BE2C (cell line): ENCODE data around the gene GPR39.

ENCODE experiments used
- DNase-seq: peaks from one replicate; pipeline ENCODE4 v3.0.0-alpha.2; 2020
- H3K27me3 ChIP-seq: fragments of 250-450 bp; sonication (Bioruptor Pico); 2 replicates; pipeline ENCODE4 v1.5.1; 2020; ENCODE audit warnings: mild to moderate bottlenecking
- H3K36me3 ChIP-seq: fragments of 250-450 bp; sonication (Bioruptor Pico); 2 replicates; pipeline ENCODE4 v1.5.1; 2020; ENCODE audit warnings: mild to moderate bottlenecking
- H3K4me1 ChIP-seq: fragments of 250-450 bp; sonication (Bioruptor Pico); 2 replicates; pipeline ENCODE4 v1.5.1; 2020
- H3K4me3 ChIP-seq: 2 replicates; pipeline ENCODE4 v1.5.1; 2011; ENCODE audit warnings: low read depth, low read length
- H3K9me3 ChIP-seq: fragments of 250-450 bp; sonication (Bioruptor Pico); 2 replicates; pipeline ENCODE4 v1.5.1; 2020
- TF ChIP-seq, protein P1 (sequence below): IDR thresholded peaks from 2 replicates; pipeline ENCODE4 v1.5.1; 2012; ENCODE audit warnings: mild to moderate bottlenecking, low read depth, low read length

Gene GPR39

DNA sequence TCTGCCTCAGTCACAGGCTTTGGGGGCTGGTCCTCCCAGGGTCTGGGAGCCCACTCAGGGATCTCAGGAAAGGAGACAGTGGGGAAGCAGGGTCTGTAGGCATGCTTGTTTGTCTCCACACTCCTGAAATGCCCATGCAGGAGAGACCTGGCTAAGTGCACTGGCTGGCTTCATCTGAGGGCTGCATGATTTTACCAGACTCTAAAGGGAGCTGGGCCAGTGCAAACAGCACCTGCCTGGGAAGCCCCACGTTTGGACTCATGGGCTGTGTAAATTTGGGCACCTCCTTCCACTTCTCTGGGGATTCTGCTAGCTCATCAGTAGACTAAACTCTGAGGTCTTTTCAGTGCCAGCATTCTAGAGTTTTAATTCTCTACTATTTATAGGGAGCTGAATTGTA, 219.7 kb downstream of the GPR39 start:
- H3K36me3 ChIP-seq = no peaks in the 10 kb centered on the region
- H3K4me3 ChIP-seq = no peak overlapping the region
- TF ChIP-seq, protein P1, sequence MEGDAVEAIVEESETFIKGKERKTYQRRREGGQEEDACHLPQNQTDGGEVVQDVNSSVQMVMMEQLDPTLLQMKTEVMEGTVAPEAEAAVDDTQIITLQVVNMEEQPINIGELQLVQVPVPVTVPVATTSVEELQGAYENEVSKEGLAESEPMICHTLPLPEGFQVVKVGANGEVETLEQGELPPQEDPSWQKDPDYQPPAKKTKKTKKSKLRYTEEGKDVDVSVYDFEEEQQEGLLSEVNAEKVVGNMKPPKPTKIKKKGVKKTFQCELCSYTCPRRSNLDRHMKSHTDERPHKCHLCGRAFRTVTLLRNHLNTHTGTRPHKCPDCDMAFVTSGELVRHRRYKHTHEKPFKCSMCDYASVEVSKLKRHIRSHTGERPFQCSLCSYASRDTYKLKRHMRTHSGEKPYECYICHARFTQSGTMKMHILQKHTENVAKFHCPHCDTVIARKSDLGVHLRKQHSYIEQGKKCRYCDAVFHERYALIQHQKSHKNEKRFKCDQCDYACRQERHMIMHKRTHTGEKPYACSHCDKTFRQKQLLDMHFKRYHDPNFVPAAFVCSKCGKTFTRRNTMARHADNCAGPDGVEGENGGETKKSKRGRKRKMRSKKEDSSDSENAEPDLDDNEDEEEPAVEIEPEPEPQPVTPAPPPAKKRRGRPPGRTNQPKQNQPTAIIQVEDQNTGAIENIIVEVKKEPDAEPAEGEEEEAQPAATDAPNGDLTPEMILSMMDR = no peak
- no peaks in the 10 kb centered on the region for H3K9me3 ChIP-seq
- no peaks in the 10 kb centered on the region for H3K4me1 ChIP-seq
- no peaks in the 10 kb centered on the region for H3K27me3 ChIP-seq
- no peak for DNase-seq

DNA sequence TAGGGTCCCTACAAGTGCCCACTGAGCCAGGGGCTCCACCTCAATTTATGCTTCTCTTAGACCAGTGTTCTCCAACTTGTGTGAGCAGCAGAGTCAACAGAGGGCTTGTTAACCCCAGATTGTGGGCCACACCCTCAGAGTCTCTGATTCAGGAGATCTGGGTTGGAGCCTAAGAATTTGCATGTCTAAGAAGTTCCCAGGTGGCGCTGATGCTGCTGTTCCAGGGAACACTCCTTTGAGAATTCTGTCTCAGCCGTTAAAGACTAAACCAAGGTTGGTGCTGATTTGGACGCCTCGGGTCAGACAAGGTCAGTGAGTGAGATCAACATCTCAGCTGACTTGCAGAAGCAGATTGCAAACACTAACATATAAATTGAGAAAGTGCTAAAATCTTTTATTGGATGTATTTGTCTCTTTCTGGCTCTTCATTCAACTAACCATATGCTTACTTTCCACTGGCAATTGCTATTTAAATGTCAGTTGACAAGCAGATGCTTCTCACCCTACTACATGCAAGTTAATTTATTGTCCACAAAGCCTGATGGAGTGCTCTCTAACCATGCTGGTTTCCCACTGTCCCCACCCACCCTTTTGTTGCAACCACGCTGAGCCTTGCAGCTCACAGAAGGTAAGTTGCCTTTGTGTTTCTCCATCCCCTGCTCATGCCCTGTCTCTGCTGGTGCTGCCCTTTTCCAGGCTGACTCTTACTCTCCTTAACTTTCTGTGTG, 221.9 kb downstream of the GPR39 start:
- no peaks in the 10 kb centered on the region for H3K36me3 ChIP-seq
- no peak for DNase-seq
- no peaks in the 10 kb centered on the region for H3K9me3 ChIP-seq
- H3K4me1 ChIP-seq = no peaks in the 10 kb centered on the region
- TF ChIP-seq, protein P1 = no peak
- H3K4me3 ChIP-seq = no peak overlapping the region
- no peaks in the 10 kb centered on the region for H3K27me3 ChIP-seq

- no peaks in the 10 kb centered on the region for H3K4me1 ChIP-seq
- no peaks in the 10 kb centered on the region for H3K9me3 ChIP-seq
- no peak overlapping the region for H3K4me3 ChIP-seq
- no peaks in the 10 kb centered on the region for H3K27me3 ChIP-seq
- H3K36me3 ChIP-seq = no peaks in the 10 kb centered on the region
- DNase-seq = no peak
- TF ChIP-seq, protein P1 = no peak
These were observed 223.5 kb downstream of the GPR39 start for GRCh38 chr2:132640116-132640515.

- Histone ChIP-seq H3K4me3 (no peak overlapping the region), H3K27me3 (no peaks in the 10 kb centered on the region), H3K4me1 (no peaks in the 10 kb centered on the region), H3K36me3 (no peaks in the 10 kb centered on the region), H3K9me3 (no peaks in the 10 kb centered on the region)
- no peak for DNase-seq
- TF ChIP-seq, protein P1 = no peak
These were observed 225.2 kb downstream of the GPR39 start for GRCh38 chr2:132641819-132642218.

GRCh38 chr2:132642415-132642814, 225.8 kb downstream of the GPR39 start:
- no peak overlapping the region for H3K4me3 ChIP-seq
- TF ChIP-seq, protein P1 = no peak
- H3K36me3 ChIP-seq = no peaks in the 10 kb centered on the region
- DNase-seq = no peak
- H3K4me1 ChIP-seq = no peaks in the 10 kb centered on the region
- H3K27me3 ChIP-seq = no peaks in the 10 kb centered on the region
- H3K9me3 ChIP-seq = no peaks in the 10 kb centered on the region

DNA sequence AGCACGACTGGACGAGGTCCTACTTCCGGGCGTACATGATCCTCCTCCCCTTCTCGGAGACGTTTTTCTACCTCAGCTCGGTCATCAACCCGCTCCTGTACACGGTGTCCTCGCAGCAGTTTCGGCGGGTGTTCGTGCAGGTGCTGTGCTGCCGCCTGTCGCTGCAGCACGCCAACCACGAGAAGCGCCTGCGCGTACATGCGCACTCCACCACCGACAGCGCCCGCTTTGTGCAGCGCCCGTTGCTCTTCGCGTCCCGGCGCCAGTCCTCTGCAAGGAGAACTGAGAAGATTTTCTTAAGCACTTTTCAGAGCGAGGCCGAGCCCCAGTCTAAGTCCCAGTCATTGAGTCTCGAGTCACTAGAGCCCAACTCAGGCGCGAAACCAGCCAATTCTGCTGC, 228.6 kb downstream of the GPR39 start:
- Histone ChIP-seq H3K4me3 (no peak overlapping the region), H3K4me1 (no peaks in the 10 kb centered on the region), H3K27me3 (no peaks in the 10 kb centered on the region), H3K9me3 (no peaks in the 10 kb centered on the region), H3K36me3 (no peaks in the 10 kb centered on the region)
- TF ChIP-seq, protein P1 = no peak
- DNase-seq = peak; percentile 23
